Right lobe of liver (tissue), 4 donors: Measurements from ENCODE around the gene TESMIN.

ENCODE experiments used
- POLR2A ChIP-seq: fragments of 450-650 bp; IDR thresholded peaks from one replicate; pipeline ENCODE4 v1.6.1; 2017; ENCODE audit warnings: antibody characterized with exemption, mild to moderate bottlenecking
- TF ChIP-seq, protein P1 (sequence below), 4 donors: fragments of 200-600 bp in 3 of 4; fragments of 450-650 bp in 1 of 4; IDR thresholded peaks; one replicate each; pipeline versions ENCODE4 v1.5.1 to v1.8.0; 2016 to 2022; ENCODE audit warnings: antibody characterized with exemption in 4 of 4, mild to moderate bottlenecking in 2 of 4
- donor health status: DM: no; HTN: no; CAD: no.
- donor health status: DM: no; HTN: no; CAD: no.
- donor health status: DM: no; HTN: yes; CAD: no.

DNA sequence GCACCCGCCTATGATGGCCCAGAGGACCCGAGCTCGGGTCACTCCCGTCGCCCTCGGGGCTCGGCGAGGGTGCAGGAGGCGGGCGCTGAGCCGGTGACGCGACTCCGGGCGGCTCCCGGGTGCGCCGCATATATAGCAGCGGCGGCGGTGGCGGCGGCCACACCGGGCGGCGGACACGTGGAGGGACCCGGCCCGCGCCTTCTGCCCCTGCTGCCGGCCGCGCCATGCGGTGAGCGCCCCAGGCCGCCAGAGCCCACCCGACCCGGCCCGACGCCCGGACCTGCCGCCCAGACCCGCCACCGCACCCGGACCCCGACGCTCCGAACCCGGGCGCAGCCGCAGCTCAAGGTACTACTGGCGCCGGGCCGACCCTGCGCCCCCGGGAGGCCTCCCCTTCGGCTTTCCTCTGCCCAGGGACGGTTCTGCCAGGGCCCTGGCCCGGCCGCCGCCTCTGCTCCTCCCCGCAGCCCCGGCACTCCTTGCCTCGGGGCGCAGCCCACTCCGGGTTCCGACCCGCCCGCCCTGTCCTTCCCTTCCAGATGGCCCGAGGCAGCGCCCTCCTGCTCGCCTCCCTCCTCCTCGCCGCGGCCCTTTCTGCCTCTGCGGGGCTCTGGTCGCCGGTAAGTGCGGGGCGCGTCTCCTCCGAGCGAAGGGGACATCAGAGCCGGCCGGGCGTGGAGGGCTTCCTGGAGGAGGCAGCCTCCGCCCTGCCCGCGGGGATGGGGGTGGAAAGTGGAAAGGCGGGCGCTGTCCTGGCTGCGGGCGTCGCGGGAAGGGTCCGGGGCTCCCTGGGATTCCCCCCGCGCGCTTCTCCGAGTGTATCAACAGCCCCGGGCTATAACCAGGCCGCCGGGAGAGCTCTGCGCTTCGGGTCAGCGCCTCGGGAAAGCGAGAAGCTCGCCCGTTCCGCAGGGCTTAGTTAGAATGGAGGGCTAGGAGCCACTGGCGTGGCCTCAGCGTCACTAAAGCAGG lies 66.6 kb downstream of the TESMIN start, which contains the start of gene GAL:
- TF ChIP-seq, protein P1, sequence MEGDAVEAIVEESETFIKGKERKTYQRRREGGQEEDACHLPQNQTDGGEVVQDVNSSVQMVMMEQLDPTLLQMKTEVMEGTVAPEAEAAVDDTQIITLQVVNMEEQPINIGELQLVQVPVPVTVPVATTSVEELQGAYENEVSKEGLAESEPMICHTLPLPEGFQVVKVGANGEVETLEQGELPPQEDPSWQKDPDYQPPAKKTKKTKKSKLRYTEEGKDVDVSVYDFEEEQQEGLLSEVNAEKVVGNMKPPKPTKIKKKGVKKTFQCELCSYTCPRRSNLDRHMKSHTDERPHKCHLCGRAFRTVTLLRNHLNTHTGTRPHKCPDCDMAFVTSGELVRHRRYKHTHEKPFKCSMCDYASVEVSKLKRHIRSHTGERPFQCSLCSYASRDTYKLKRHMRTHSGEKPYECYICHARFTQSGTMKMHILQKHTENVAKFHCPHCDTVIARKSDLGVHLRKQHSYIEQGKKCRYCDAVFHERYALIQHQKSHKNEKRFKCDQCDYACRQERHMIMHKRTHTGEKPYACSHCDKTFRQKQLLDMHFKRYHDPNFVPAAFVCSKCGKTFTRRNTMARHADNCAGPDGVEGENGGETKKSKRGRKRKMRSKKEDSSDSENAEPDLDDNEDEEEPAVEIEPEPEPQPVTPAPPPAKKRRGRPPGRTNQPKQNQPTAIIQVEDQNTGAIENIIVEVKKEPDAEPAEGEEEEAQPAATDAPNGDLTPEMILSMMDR (IDR thresholded peaks at IDR 0.05), result no peak
- no peak for TF ChIP-seq POLR2A
